Kidney tubule cell (primary cell): ENCODE results near the gene AUTS2.

Experiments
- DNase-seq: peaks from one replicate; pipeline ENCODE4 v3.0.0-alpha.2; 2018; ENCODE audit warnings: low spot score

Gene AUTS2

DNA sequence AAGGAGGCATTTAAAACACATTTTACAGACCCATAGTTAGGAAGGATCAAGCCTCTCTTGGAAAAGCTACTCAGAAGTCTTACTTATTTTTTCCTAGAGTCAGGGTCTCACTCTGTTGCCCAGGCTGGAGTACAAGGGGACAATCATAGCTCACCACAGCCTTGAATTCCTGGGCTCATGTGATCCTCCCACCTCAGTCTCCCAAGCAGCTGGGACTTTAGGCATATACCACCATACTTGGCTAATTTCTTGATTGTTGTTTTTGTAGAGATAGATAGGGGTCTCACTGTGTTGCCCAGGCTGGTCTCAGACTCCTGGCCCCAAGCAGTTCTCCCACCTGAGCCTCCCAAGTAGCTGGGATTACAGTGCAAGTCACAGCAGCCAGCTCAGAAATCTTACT is 1179.0 kb downstream of the AUTS2 start:
- no peak for DNase-seq

DNA sequence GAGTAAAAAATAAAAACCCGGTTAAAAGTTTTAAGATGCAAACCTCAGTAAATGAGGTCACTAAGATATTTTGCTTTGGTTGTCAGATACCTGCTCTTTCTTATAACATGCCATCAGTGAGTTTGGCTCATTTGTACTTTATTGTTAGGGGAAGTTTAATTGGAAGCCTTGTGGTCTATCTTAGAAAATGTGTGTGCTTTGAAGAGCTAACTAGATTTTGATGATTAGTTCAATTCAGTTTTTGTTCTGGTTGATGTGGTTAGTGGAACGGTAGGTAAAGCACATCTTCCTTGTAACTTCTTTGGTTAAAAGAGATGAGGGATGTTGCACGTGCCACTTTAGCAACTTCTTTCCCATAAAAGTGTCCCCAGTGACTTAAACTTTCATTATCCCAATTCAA is 1180.3 kb downstream of the AUTS2 start:
- DNase-seq = no peak

DNA sequence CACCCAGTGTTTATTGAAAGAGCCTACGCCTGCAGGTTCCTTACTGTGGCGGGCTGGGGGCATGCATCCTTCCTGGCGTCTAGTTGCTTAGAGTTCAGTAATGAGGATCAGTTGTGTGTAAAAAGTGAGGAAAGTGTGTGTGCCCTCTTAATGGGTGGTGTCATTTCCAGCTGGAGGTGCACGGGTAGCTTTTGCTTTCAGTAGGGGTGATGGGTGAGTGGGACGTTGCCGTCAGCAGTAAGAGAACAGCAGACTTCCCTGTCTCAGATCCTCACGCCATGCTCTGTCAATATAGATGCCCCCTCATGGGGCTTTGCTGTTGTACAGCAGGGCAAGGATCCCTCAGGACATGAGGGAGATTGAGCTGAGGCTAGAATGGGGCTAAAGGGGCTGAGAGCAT is 1181.0 kb downstream of the AUTS2 start:
- DNase-seq = no peak

DNA sequence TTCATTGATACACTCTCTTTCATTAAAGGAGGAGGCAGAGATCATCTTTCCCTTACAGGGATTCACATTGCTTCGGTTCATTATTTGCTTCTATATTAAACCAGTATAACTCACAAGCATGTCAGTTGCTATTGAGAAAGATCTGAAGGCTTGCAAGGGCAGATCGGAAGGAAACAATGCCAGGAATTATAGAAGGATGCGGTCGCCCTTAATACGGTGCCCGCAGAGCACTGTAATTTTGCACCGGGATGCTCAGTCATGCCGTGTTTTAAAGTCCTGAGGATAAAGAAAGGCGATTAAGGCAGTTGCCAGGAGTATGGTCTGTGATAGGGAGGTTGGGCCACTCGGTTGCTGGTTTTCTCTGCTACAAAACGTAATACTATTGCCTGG is 1183.6 kb downstream of the AUTS2 start:
- DNase-seq = no peak

DNA sequence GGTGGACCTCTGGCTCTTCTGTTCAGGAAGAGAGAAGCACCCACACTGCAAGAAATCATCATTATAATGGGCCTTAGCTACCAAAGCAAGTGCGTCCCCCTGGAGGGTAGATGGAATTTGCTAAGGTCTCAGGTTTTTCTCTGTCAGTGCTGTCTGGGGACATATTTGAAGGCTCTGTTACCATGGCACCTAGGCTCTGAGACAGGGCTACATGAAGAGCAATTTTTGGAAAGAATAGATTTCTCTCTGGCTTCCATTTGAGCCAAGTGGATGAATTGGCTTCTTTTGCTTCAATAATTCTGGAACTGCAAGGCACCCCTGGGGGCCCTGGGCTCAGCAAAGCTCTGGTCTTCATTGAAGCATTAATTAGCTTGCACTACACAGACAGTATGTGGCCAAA is 1184.5 kb downstream of the AUTS2 start:
- no peak for DNase-seq

GRCh38 chr7:70785427-70785826 is 1187.2 kb downstream of the AUTS2 start:
- DNase-seq = no peak

DNA sequence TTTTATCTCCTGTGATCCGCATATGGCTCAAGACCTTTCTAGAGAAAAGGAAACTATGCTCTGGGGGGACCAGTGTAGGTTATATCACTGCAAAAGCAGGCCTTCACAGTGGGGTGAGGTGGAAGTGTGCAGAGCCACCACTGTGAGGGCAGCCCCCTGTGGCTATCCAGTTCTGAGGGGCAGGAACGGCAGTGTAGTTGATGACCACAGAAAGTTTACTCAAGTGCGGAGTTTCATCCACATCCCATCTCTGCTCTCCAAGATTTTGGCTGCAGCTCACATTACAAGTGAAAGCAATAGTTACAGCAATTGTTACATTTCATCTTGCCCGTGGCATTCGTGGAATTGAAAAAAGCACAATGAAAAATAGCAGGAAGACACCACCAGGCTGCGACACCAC is 1187.8 kb downstream of the AUTS2 start:
- DNase-seq = no peak

- no peak for DNase-seq
These were observed 1189.0 kb downstream of the AUTS2 start for GRCh38 chr7:70787286-70787685.

- DNase-seq = no peak
These were observed 1189.5 kb downstream of the AUTS2 start for GRCh38 chr7:70787771-70788170.

GRCh38 chr7:70788276-70788675 is 1190.0 kb downstream of the AUTS2 start:
- DNase-seq = no peak

DNA sequence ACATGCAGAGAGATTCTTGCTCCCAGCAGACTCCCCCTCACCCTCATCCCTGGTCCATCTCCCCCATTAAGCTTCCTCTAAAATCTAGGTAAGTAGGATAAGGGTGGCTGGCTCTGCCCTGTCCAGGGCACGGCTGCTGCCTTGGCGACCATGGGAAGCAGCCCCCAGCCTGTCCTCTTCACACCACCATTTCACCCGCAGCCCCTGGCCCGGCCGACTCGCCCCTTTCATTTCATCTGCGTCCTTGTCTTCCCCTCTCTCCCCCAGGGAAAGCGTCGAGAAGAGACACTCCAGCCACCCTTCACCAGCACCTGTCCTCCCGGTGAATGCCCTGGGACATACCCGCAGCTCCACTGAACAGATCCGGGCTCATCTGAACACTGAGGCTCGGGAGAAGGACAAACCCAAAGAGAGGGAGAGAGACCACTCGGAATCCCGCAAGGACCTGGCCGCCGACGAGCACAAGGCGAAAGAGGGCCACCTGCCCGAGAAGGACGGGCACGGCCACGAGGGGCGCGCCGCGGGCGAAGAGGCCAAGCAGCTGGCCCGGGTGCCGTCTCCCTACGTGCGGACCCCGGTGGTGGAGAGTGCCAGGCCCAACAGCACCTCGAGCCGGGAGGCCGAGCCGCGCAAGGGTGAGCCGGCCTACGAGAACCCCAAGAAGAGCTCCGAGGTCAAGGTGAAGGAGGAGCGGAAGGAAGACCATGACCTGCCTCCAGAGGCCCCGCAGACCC is 1191.4 kb downstream of the AUTS2 start:
- no peak for DNase-seq

DNA sequence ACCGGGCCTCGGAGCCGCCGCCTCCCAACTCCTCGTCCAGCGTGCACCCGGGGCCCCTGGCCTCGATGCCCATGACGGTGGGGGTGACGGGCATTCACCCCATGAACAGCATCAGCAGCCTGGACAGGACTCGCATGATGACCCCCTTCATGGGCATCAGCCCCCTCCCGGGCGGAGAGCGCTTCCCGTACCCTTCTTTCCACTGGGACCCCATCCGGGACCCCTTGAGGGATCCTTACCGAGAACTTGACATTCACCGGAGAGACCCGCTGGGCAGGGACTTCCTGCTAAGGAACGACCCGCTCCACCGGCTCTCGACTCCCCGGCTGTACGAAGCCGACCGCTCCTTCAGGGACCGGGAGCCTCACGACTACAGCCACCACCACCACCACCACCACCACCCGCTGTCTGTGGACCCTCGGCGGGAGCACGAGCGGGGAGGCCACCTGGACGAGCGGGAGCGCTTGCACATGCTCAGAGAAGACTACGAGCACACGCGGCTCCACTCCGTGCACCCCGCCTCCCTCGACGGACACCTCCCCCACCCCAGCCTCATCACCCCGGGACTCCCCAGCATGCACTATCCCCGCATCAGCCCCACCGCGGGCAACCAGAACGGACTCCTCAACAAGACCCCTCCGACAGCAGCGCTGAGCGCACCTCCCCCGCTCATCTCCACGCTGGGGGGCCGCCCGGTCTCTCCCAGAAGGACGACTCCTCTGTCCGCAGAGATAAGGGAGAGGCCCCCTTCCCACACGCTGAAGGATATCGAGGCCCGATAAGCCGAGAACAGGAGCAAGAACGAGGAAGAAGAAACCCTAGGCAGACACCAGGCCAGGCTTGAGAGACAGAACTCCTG is 1192.2 kb downstream of the AUTS2 start:
- DNase-seq = no peak

DNA sequence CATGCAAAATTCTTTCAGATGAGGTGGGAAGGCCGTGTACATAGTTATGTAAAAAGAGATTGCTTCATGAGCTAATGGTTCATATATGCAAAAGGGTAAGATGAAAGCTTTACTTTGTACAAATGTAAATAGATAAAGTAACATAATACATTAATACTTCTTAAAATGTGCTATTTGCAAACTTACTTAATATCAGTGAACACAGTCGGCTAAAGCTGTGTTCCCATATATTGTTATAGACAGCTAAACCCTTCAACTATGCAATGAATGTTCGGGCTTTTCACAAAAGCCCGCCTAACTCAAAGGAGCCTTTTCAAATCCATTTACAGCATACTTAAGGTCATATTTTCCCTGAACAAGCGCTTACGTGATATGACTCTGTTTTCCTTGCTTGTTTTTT is 1193.1 kb downstream of the AUTS2 start:
- DNase-seq = no peak

DNA sequence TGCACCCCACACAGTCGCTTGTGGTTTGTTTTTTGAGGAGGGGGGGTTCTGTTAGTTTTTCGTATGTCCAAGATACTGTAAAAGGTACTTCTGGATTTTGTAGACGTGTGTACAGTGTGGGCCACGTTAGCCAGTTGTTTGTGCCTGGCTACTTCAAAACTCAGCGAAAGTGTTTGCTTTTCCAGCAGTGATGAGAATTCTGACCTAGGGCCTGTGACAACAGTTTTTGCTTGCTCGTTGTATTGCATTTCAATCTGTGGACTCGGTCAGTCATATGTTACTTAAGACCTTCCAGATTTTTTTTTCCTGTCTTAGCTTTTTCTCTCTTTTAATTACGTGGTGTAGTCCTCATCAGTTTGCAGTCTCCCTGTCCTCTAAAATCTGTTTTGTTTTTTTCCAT is 1194.8 kb downstream of the AUTS2 start:
- no peak for DNase-seq

GRCh38 chr7:70793821-70794220 is 1195.5 kb downstream of the AUTS2 start:
- no peak for DNase-seq

- no peak for DNase-seq
These were observed 1196.7 kb downstream of the AUTS2 start for GRCh38 chr7:70794962-70795361.

DNA sequence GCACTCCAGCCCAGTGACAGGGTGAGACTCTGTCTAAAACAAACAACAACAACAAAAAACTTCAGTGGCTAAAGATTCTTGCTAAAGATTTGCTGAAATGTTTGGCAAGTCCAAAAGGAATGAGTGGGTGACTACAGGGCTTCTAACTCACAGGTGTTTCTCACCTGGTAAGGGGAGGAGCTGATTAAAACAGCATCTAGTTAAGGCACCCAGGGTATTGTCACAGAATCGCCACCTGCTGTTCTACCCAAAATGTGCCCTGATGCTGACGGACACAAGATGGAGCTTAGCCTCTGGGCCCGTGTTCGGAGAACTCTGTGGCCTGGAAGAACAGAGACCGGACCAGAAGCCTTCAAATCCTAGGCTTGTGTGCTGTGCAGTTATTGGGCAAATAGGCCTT is 1197.7 kb downstream of the AUTS2 start:
- no peak for DNase-seq

DNA sequence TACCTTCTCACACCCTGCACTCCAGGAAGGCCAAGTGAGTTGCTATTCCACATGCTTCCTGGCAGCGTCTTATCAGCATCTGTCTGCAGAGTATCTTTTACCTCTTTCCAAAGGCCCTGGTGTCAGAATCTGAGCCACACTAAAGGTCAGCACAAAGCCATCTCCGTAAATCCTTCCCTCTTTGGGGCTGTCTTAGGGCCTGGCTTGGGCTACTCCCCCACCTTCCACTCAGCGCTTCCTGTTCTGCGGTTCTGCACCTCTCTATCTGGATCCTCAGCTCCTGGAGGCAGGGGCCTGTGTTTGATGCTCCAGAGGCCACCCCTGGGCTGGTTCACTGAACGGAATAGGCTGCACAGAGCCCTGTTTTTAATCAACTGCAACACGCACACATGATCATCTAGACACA is 1198.8 kb downstream of the AUTS2 start:
- no peak for DNase-seq

- no peak for DNase-seq
These were observed 1201.6 kb downstream of the AUTS2 start for GRCh38 chr7:70799841-70800405.

- DNase-seq = peak; percentile 83
These were observed 1207.1 kb downstream of the AUTS2 start for GRCh38 chr7:70805360-70805759.

DNA sequence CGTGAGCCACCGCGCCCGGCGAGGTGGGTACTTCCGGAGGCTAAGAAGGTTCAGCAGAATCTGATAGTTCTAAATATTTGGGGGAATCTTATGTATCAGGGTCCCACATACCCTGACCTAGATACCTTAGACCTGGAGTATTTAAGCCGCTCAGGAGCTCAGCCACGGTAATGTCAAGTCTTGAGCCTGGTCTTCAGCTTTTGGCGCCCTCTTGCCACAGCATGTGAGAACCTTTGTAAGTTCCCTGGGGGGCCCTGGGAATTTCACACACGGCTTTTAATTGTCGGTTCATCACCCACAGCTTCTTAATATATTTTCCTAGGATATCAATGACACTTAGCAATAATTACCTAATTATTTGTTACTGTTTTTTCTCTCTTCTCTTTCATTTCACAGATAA is 1209.4 kb downstream of the AUTS2 start:
- DNase-seq = no peak

- DNase-seq = no peak
These were observed 1210.6 kb downstream of the AUTS2 start for GRCh38 chr7:70808876-70809275.

- no peak for DNase-seq
These were observed 1212.4 kb downstream of the AUTS2 start for GRCh38 chr7:70810558-70811139.
